HG02588 (cell line): ENCODE results near the gene ERVFRD-1.

Source experiments
- ATAC-seq: cut with Tn5 transposase; IDR thresholded peaks from one replicate; pipeline ENCODE4 v1.9.1; 2021; ENCODE audit warnings: mild to moderate bottlenecking, moderate library complexity; ENCODE audit not compliant: unreplicated experiment

ERVFRD-1 gene

GRCh38 chr6:11055127-11055627 is 56.3 kb downstream of the ERVFRD-1 start:
- ATAC-seq = no peak

- ATAC-seq = no peak
These were observed 56.8 kb downstream of the ERVFRD-1 start for GRCh38 chr6:11054722-11055121.

- ATAC-seq = no peak
These were observed 58.2 kb downstream of the ERVFRD-1 start for GRCh38 chr6:11053307-11053706.
